Activated CD4-positive, alpha-beta memory T cell treated with anti-CD3 and anti-CD28 coated beads, Interleukin-2, amount 10 ng/mL, durations not matched to agents 7 days and 5 days (primary cell): ENCODE measurements around the gene SLC16A5. TPM values are rescaled to one million over a fixed set of nuclear protein-coding genes. Genes with fewer than 3 reads are reported as not detected.
A peak's percentile ranks its signal among the peaks of the same experiment; 100 is the strongest.

Experiments used
- CTCF ChIA-PET: fragments of 350-600 bp; sonication (Branson Sonifier 250); formaldehyde crosslinking; loops from one replicate; lab custom pipeline; 2021; ENCODE audit warnings: antibody characterized with exemption, inconsistent platforms; lab: Charles Lee
- POLR2A ChIA-PET: fragments of 350-600 bp; sonication (Branson Sonifier 250); formaldehyde crosslinking; loops from one replicate; lab custom pipeline; 2021; ENCODE audit warnings: antibody characterized with exemption; lab: Charles Lee
- DNase-seq: peaks from one replicate; pipeline ENCODE4 v3.0.0-alpha.2; 2020
- H3K27ac Mint-ChIP-seq: one replicate; pipeline ENCODE4 v1.8.0; 2021; ENCODE audit warnings: mild to moderate bottlenecking, mixed read lengths
- H3K27me3 Mint-ChIP-seq: one replicate; pipeline ENCODE4 v1.8.0; 2021; ENCODE audit warnings: mixed read lengths
- H3K36me3 Mint-ChIP-seq: one replicate; pipeline ENCODE4 v1.8.0; 2021; ENCODE audit warnings: low read depth, mixed read lengths
- H3K4me1 Mint-ChIP-seq: one replicate; pipeline ENCODE4 v1.8.0; 2021; ENCODE audit warnings: mixed read lengths
- H3K4me3 Mint-ChIP-seq: one replicate; pipeline ENCODE4 v1.8.0; 2021; ENCODE audit warnings: mild to moderate bottlenecking, mixed read lengths
- H3K9me3 Mint-ChIP-seq: one replicate; pipeline ENCODE4 v1.8.0; 2021; ENCODE audit warnings: mixed read lengths
- total RNA-seq, 2 experiments: library from RNA; stranded (reverse); gene quantifications; one replicate each; pipeline ENCODE4 v1.2.3, GENCODE V29; 2021

The SLC16A5 gene
- total RNA-seq, 2 experiments from 2014 or later, result 10.4 TPM

DNA sequence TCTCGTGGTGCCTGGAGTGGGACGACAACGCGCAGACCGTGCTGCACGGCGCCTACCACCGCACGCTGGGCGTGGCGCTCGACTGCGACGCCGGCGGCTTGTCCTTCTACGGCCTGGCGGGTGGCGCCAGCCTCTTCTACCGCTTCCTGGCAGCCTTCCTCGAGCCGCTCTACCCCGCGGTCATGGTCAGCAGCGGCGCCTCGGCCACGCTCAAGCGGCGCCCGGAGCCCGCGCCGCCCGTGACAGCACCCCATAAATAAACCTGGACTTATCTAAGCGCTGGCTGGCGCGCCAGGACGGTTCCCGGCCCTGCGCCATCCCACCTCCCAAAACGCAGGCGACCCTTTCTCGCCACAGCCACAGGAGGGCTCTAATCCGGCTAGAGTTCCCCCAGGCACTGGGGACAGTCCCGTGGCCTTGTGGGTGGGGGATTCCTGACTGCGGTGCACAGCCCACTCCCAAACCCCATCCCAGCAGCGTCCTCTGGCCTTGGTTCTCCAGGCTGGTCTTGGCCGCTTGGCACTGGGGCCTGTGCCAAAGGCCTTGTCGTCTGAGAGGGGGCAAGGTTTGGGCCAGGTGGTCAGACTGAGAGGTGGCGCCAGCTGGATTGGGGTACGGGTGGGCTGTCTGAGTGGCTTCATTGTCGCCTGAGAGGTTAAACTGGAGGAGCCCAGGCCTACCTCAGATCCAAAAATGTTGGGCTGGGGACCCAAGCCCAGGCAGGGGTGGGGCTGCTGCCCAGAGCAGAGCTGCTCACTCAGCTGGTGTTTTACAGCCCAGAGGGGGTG is 10.1 kb upstream of the SLC16A5 start:
- POLR2A ChIA-PET, result interaction anchor here (0.7 to 2.9 kb wide), 7 partner anchors 8 to 185 kb away, joined by 3 to 16 read pairs (median 3); partner anchors contain the start of genes ATP5PD, KCTD2 and SLC16A5
- peak overlapping the region; percentile 52 for H3K27ac Mint-ChIP-seq
- no peaks in the 10 kb centered on the region for H3K27me3 Mint-ChIP-seq

GRCh38 chr17:75078284-75079022 is 9.3 kb upstream of the SLC16A5 start:
- Mint-ChIP-seq H3K27ac (peak overlapping the region; percentile 16), H3K4me1 (peaks cover 29% of the 10 kb centered on the region), H3K36me3 (no peaks in the 10 kb centered on the region), H3K9me3 (no peaks in the 10 kb centered on the region), H3K27me3 (no peaks in the 10 kb centered on the region), H3K4me3 (no peak overlapping the region)
- POLR2A ChIA-PET, result interaction anchor here (0.7 to 2.9 kb wide), 5 partner anchors 9 to 184 kb away, joined by 3 to 16 read pairs (median 3); partner anchors contain the start of genes ATP5PD, KCTD2 and SLC16A5
- no peak for DNase-seq
- CTCF ChIA-PET, result interaction anchor here (0.7 to 1.6 kb wide), 4 partner anchors 19 to 244 kb away, joined by 3 to 5 read pairs (median 4); no protein-coding TSS in a partner anchor

More for the DNA sequence above, 10.1 kb upstream of the SLC16A5 start:
- CTCF ChIA-PET, result interaction anchor here (0.7 to 1.9 kb wide), 3 partner anchors 11 to 245 kb away, joined by 3 to 5 read pairs (median 3); partner anchors contain the start of gene SLC16A5
- Mint-ChIP-seq H3K9me3 (no peaks in the 10 kb centered on the region), H3K4me3 (peak overlapping the region; percentile 50), H3K36me3 (no peaks in the 10 kb centered on the region), H3K4me1 (peaks cover 29% of the 10 kb centered on the region)
- DNase-seq, result peak; percentile 66

GRCh38 chr17:75079023-75079373 is 8.8 kb upstream of the SLC16A5 start:
- Mint-ChIP-seq H3K36me3 (no peaks in the 10 kb centered on the region), H3K9me3 (no peaks in the 10 kb centered on the region), H3K27ac (no peak overlapping the region), H3K4me3 (no peak overlapping the region), H3K27me3 (no peaks in the 10 kb centered on the region), H3K4me1 (peaks cover 33% of the 10 kb centered on the region)
- ChIA-PET CTCF (interaction anchor here (1.2 to 1.6 kb wide), 2 partner anchors 19 to 31 kb away, joined by 4 to 5 read pairs; no protein-coding TSS in a partner anchor), POLR2A (interaction anchor here (1.2 to 2.9 kb wide), 3 partner anchors 9 to 183 kb away, joined by 3 to 16 read pairs (median 3); partner anchors contain the start of genes ATP5PD, KCTD2 and SLC16A5)
- DNase-seq, result no peak

DNA sequence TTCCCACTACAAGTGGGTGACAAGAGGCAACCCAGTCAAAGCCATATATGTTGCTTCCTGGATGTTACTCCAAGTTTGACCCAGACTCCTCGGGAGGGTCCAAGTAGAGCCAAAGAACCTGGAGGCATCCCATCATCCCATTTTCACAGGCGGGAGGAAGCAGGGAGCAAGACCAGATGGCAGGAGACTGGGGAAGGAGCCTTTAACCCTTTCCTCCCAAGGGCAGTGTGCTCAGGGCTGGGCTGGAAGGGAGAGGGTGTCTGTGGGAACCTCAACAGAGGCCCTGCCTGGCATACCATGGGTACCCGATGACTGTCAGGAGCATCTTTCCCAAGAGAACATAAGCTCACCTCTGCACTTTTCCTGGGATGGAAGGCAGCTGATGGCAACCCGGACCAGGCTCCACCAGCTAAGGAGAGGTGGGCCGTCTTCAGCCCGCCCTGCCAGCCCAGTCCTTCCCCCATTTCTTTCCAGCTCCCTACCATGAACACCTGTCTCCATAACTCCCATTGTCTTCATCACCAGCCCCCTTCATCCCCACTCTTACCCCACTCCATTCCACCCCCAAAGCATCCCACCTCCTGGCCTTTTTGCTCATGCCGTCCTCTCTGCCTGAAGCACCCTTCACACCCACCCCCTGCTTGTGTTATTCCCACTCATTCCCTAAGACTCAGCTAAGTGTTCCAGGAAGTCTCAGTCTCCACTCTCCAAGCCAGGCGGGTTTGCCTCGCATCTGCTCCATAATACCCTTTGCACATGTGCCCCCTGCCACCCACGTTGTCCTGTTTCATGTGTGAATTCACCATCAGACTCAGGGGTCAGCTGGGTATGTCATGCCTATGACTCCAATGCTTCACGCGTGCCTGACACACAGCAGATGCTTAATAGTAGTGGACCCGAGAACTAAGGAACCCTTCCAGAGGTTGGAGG is 5.9 kb upstream of the SLC16A5 start:
- ChIA-PET POLR2A (interaction anchor here (0.6 to 1.3 kb wide), 2 partner anchors 179 to 209 kb away, joined by 4 read pairs; partner anchors contain the start of gene FDXR), CTCF (interaction anchor here (1.6 to 1.9 kb wide), 2 partner anchors 12 to 32 kb away, joined by 4 to 6 read pairs; no protein-coding TSS in a partner anchor)
- no peaks in the 10 kb centered on the region for H3K27me3 Mint-ChIP-seq
- no peak overlapping the region for H3K4me3 Mint-ChIP-seq
- H3K9me3 Mint-ChIP-seq, result no peaks in the 10 kb centered on the region
- H3K4me1 Mint-ChIP-seq, result peaks cover 44% of the 10 kb centered on the region
- no peaks in the 10 kb centered on the region for H3K36me3 Mint-ChIP-seq
- DNase-seq, result no peak
- no peak overlapping the region for H3K27ac Mint-ChIP-seq

- Mint-ChIP-seq H3K4me1 (peaks cover 44% of the 10 kb centered on the region), H3K4me3 (no peak overlapping the region), H3K27ac (no peak overlapping the region), H3K9me3 (no peaks in the 10 kb centered on the region), H3K27me3 (no peaks in the 10 kb centered on the region), H3K36me3 (no peaks in the 10 kb centered on the region)
- ChIA-PET CTCF (interaction anchor here (1.9 kb wide), 1 partner anchor 31 kb away, joined by 6 read pairs; no protein-coding TSS in a partner anchor), POLR2A (no interaction called here)
- no peak for DNase-seq
Measured at GRCh38 chr17:75082683-75083082, 5.1 kb upstream of the SLC16A5 start.

DNA sequence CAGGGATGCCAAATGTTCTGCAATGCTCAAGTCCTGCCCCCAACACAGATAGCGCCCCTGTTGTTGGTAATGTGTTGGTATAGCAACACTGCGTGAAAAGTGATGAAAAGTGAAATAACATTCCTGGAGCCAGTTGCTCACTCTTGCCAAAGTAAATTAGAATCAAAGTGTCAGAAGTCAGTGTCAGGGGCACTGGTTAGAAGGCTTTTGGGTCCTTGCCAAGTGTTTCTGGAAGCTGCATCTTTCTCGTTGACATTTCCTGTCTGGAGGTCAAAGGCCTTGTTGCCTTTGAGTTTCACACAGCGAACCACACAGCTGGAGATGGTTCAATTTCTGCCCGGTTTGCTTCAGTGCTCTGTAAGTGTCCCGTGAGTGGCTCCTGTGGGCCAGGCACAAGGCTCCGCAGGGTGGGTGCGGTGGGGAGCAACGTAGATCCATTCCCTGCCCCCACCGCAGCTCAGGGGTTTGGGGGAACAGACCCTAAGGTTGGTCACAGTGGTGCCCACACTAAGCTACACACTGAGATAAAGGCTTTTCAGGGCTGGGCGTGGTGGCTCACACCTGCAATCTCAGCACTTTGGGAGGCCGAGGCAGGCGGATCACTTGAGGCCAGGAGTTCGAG is 3.6 kb upstream of the SLC16A5 start:
- no peaks in the 10 kb centered on the region for H3K27me3 Mint-ChIP-seq
- no peak overlapping the region for H3K4me3 Mint-ChIP-seq
- ChIA-PET POLR2A (interaction anchor here (0.7 to 1.0 kb wide), 2 partner anchors 24 to 263 kb away, joined by 3 to 4 read pairs; no protein-coding TSS in a partner anchor), CTCF (interaction anchor here (0.7 to 0.9 kb wide), 2 partner anchors 27 to 30 kb away, joined by 3 read pairs; no protein-coding TSS in a partner anchor)
- H3K36me3 Mint-ChIP-seq, result no peaks in the 10 kb centered on the region
- no peaks in the 10 kb centered on the region for H3K9me3 Mint-ChIP-seq
- peaks cover 43% of the 10 kb centered on the region for H3K4me1 Mint-ChIP-seq
- H3K27ac Mint-ChIP-seq, result no peak overlapping the region
- DNase-seq, result no peak

DNA sequence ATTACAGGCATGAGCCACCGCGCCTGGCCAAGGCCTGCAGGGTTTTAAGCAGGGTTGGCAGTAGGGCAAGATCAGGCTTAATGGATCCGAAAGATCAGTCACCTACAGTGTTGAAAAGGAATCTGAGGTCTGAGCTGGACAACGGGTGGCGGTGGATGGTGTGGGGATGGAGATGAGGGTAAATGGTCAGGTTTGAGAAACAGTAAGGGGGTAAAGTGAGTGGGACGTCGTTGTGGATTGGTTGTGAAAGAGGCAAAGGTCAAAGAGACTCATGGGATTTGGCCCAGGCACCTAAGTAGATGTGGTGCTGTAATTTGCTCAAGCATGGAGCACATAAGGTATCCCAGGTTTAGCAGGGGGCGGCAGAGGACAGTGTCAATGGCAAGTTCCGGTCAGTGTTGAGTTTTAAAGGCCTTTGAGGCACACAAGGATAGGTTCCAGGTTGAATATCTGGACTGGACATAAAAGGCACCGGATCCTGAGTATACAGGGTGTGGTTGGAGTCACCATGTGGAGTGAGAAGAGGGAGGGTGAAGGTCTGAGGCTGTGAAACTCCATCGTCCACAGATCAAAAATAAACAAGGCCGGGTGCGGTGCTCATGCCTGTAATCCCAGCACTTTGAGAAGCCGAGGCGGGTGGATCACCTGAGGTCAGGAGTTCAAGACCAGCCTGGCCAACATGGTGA is 1.1 kb upstream of the SLC16A5 start:
- Mint-ChIP-seq H3K9me3 (no peaks in the 10 kb centered on the region), H3K4me3 (peak overlapping the region; percentile 70), H3K27me3 (no peaks in the 10 kb centered on the region), H3K27ac (peak overlapping the region; percentile 13), H3K4me1 (peaks cover 44% of the 10 kb centered on the region), H3K36me3 (no peaks in the 10 kb centered on the region)
- ChIA-PET POLR2A (interaction anchor here (1.2 to 2.3 kb wide), 3 partner anchors 9 to 52 kb away, joined by 3 to 16 read pairs (median 11); partner anchors contain the start of gene ARMC7), CTCF (interaction anchor here (1.3 to 1.7 kb wide), 2 partner anchors 19 to 27 kb away, joined by 3 to 5 read pairs; no protein-coding TSS in a partner anchor)
- no peak for DNase-seq

- H3K27me3 Mint-ChIP-seq, result no peaks in the 10 kb centered on the region
- peaks cover 48% of the 10 kb centered on the region for H3K4me1 Mint-ChIP-seq
- peak overlapping the region; percentile 44 for H3K27ac Mint-ChIP-seq
- DNase-seq, result no peak
- no peaks in the 10 kb centered on the region for H3K9me3 Mint-ChIP-seq
- H3K4me3 Mint-ChIP-seq, result peak overlapping the region; percentile 70
- H3K36me3 Mint-ChIP-seq, result no peaks in the 10 kb centered on the region
- CTCF ChIA-PET, result interaction anchor here (1.0 to 1.8 kb wide), 6 partner anchors 19 to 115 kb away, joined by 3 to 5 read pairs (median 4); partner anchors contain the start of gene MRPL58
- POLR2A ChIA-PET, result interaction anchor here (0.7 to 2.3 kb wide), 10 partner anchors 10 to 202 kb away, joined by 3 to 16 read pairs (median 5); partner anchors contain the start of genes ARMC7, JPT1, NT5C and NUP85
Measured at GRCh38 chr17:75087182-75087557, 584 bp upstream of the SLC16A5 start.

- DNase-seq, result no peak
- peak overlapping the region; percentile 27 for H3K27ac Mint-ChIP-seq
- H3K27me3 Mint-ChIP-seq, result no peaks in the 10 kb centered on the region
- peaks cover 47% of the 10 kb centered on the region for H3K4me1 Mint-ChIP-seq
- ChIA-PET POLR2A (interaction anchor here (0.8 to 2.3 kb wide), 16 partner anchors 10 to 117 kb away, joined by 3 to 16 read pairs (median 4); partner anchors contain the start of genes ARMC7, JPT1, NT5C and NUP85), CTCF (interaction anchor here (1.1 to 1.8 kb wide), 5 partner anchors 12 to 77 kb away, joined by 4 to 5 read pairs (median 4); partner anchors contain the start of gene MRPL58)
- no peaks in the 10 kb centered on the region for H3K9me3 Mint-ChIP-seq
- peak overlapping the region; percentile 75 for H3K4me3 Mint-ChIP-seq
- H3K36me3 Mint-ChIP-seq, result no peaks in the 10 kb centered on the region
Measured at GRCh38 chr17:75088465-75089417, 987 bp downstream of the SLC16A5 start.
